HS-27A (cell line): ENCODE measurements around the gene VSTM2B.
"Not testable (repeated sequence)": the region's sequence is repeated elsewhere in the genome, so short reads cannot be mapped to it uniquely, and the experiment has no call there.

Experiments used
- DNase-seq: peaks from one replicate; pipeline ENCODE4 v3.0.0-alpha.2; 2012; ENCODE audit warnings: low read depth, missing footprints

VSTM2B gene

DNA sequence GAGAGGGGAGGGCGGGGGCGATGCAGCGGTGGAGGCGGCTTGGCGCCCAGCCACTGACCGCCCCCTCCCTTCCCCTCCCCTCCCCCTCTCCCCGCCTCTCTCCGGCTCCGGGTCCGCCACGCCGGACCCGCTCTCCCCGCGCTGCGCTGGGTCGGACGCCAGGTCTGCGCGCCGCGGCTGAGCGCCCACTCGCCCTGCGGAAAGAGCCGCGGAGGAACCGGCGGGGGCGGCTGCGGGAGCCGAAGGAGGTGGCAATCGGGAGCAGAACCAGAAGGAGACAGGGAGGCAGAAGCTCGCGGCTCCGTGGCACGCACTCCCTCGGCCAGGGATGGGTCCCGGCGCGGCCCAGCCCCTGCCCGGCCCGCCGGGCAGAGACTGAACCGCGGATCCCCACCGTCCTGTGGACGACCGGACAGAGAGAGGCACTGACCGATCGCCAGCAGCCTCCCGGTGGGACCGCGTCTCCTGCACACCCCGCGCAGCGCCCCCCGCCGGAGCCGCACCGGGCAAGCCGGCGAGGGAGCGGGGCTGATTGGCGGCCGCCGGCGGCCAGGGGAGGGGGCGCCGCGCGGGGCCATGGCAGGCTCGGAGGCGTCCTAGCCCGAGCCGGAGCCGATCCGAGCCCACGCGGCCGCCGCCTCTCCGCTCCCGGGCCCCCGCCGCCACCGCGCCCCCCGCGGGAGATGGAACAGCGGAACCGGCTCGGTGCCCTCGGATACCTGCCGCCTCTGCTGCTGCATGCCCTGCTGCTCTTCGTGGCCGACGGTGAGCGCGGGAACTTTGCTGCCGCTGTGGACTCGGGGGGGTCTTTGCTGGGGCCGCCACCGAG, at the start of gene VSTM2B:
Gene VSTM2B, plus strand, starts transcription at position 94 of the 829 bp plus-strand sequence. Its CDS starts 590 bp downstream, at position 684.
- DNase-seq = no peak

DNA sequence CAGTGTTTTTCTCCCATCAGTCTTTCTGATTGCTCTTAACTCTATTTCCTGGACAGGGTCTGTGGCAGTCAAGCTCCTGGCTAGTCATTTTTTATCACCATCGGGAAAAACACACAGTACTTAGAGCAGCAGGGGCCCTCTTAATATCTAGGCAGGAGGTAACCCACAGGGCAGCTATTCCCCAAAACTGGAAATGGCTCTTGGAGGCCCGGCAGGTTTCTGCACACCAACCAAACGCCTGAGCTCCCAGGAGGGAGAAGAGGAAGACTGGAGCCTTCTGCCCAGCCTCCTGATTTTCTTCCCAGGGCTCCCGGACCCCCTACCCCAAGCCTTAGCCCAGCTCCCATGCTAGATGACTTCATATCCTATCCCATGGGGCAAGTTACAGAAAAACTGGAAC, 49.3 kb upstream of the VSTM2B start:
- no peak for DNase-seq

DNA sequence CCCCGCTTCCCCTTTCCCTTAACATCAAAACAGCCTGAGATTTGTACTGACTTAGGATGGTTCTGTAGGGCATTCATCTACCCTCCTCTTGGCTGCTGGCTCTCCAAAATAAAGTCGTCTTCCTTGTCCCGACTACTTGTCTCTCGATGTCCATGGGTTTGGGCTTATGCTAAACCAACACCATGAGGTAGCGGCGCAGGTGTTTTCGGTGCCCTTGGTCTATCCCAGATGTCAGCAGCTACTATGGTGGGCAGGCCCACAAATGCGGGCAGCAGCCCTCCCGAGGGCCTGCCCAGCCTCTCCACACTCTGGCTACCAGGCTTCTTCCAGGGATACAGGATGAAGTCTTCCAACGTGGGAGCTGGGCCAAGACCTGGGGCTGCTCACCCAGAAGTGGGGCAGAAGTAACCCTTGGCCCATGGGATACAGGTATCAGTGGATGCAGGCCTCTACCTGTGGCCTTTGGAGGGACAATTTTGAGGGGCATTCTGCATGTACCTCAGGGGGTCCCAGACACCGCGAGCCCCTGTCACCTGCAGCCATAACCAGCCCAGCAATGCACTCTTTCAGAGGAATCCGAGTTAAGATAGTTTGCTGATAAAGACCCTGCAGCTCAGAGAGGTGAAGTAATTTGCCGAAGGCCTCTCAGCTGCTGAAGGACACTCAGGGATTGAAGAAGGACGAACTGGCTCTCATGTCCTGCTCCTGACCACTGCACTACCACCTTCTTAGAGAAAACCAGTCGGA, 47.8 kb upstream of the VSTM2B start:
- DNase-seq = no peak

DNA sequence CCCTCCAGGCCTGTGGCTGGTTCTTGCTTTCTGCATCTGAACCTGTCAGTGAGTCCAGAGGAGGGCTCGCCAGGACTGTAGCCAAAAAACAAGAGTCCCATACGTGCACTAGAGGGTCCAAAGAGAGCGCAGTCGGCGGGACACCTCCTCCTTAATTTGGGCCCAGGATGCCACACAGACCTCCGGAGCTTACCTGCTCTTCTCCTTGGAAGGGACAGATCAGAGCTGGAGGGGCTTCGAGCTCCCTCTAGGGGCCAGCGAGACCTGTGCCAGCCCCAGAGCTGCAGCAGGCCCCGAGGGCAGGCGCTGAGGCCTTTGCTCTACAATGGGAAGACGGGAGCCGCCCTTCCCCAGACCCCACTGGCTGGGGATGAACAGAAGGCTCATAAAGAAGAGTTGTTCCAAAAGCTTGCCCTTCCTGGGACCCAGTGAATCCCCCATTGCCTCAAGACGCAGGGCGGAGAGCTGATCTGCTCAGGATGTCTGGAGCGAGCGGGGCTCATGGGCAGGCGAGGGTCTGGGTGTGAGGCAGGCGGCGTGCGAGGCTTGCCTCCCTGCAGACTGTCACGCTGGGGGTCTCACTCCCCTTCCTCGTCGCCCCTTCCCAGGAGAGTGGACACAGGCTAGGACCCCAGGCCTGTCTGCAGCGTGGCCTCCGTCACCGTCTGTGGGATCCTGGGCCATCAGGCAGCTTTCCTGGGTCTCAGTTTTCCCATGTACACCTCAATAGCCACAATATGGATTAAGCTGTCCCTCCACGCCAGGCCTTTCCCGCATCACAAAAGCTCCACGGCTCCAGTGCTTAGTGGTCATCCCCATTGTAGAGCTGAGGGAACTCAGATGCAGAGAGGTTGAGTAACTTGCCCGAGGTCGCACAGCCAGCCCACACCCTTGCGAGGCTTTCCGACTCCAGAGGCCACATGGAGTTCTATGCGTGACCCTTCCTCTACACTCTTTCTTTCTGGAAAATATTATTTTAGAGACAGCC, 46.9 kb upstream of the VSTM2B start:
- DNase-seq = no peak

DNA sequence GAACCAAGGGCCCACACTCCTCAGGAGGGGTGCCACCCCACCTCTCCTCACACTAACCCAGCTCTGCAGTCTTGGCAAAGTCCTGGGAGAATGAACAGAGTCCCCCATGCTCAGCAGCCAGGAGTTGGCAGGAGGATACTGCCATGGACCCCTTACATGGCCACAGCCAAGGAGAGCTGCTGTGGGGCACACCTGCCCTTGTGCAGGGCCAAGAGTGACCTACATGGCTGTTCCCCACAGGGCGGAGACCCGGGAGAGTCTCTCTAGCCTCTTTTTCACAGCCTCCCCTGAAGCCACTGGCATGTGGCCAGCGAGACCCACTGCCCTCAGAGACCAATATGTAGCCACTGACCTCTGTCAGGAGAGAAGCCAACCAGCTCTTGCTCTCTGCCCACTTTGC, 45.9 kb upstream of the VSTM2B start:
- DNase-seq = no peak

DNA sequence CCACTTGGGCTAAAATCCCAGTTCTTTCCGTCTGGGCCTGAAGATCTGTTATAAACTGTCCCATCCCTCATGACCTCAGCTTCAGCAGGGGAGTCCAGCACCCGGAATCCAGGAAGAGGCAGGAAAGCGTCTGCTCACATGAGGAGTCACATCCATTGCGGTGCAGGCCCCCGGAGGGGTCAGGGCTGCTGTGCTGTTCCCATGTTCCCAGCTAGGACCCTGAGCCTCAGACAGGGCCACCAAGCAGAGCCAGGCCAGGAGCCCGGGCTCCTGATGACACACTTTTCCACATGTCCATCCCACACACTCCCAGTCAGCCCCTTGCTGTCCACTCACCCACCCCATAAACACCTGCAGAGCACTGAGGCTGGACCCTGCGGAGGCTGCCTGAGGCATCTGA, 45.3 kb upstream of the VSTM2B start:
- no peak for DNase-seq

DNA sequence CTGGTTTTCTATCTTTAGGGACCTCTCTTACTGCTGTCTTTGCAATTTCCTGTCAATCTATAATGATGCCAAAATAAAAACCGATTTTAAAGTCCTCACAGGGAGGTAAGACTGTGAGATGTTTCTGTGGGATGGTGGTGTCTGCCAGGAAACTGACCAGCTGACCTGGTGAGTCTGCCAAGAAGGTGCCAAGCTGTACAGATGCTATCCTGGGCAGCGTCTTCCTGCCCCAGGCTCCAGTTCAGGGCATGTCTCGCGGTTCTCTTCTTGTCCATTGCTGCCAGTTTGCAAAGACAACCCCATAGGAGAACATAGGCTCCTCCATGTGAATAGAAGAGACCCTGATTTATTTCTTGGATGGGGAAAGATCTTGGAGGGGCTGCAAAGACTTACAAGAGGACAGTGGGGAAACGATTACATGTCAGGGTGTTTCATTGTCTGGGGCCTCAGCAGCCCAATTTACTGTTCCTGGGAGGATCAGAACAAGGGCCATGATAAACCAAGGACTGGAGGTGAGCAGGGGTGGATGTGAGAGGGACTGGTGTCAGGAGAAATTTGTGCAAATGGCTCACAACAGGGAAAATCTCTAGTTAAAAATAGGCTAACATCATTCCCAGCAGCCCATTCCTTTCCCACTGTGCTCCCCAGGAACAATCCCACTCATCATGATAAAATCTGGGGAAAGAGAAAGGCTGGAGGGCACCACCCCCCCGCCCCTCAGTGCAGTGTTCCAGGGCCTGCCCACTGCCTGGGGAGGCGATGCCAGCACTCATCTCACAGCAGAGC, 42.7 kb upstream of the VSTM2B start:
- no peak for DNase-seq

DNA sequence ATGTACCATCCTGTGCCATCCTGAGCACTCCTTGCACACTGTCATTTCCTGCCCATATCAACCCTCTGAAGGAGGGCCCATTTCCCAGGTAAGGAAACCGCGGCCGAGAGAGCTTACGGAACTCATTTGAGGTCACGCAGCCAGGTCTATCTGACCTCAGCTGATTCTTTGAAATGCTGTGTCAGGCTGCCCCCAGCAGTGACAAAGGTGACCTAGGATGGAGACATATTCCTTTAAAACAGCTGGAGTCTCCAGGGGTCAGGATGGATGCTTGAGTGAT, 42.2 kb upstream of the VSTM2B start:
- no peak for DNase-seq

DNA sequence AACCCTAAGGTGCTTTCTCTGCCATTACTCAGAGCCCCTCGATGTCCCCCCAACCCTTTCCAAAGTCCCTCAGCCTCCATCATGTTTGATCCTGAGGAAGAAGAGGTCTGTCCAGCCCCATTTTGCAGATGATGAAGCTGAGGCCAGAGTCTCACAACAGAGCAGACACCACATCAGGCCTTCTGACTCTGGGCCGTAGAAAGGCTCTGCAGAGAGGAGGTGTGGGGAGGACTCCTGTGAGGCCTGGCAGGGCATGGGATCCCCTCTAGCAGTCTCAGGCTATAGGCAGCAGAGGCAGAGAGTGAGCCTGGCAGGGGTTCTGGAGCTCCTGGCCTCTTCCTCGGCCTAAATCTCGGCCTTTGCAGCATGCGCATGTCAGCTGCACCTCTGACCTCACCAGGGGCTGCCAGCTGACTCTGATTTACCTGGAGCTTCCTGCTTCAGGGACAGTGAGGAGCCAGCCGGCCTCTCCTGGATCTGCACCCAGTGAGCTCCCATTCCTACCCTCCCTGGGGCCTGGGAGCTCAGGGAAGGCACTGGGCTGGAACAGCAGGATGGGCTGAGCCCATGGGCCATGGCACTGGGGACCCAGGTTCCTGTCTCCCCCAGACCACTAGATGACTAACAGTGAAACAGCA, 41.7 kb upstream of the VSTM2B start:
- DNase-seq = no peak

DNA sequence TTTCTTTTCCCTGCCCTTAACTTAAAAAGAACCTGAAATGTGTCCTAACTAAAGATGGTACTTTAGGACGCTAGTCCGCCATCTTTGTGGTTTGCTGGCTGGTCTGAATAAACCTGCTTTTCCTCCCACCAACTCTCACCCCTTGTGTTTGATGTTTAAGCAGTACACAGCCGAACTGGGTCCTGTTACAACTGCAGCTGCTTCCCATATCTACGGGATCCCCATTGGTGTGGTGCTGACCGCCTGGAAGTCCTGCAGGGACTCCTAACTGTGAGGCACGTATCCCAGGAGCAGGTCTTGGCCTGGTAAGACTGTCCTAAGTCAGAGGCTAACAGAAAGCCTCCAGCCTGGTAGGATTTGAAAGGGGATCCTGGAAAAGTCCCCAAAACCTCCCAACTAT, 40.9 kb upstream of the VSTM2B start:
- DNase-seq = no peak

DNA sequence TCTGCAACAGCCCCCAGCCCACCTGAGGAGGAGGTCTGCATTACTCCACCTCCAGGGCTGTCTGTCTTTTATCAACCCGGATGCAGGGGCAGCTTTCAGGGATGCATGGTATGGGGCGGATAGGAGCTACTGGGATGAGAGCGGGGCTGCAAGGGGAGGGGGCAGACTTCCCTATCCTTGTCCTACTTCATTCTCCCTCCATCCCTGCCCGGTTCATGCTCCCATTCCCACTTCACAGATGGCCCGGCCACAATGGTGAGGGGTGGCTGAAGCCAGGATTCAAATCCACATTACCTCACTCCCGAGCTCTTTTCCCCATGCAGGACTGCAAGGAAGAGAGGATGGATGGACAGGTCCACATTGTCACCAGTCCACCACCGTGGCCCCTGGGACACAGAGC, 40.5 kb upstream of the VSTM2B start:
- DNase-seq = no peak

DNA sequence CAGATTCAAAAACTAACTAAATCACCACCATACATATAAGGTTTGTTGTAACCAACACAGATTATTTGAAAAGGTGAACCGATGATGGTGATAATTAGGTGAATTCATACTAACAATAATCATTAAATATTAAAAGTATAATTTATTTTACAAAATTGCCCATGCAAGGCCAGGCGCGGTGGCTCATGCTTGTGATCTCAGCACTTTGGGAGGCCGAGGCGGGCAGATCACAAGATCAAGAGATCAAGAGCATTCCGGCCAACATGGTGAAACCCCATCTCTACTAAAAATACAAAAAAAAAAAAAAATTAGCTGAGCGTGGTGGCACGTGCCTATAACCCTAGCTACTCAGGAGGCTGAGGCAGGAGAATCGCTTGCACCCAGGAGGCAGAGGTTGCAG, 38.8 kb upstream of the VSTM2B start:
- not testable (repeated sequence) for DNase-seq

DNA sequence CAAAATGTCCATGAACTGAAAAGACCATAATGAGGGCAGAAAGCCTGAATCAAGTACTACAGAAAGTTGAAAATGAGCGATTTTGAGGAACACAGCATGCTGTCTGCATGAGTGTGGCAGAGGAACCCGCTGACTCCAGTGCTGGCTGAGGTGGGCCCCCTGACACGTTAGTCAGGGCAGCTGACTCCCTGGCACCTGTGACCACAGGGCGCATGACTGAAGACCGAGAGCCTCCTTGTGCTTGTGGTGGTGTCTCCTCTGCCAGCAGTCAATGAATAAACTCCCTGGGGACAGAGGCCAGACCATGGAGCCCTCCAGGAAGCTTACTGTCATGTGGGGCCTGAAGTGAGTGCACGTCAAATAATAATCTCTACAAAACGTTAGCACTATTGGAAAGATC, 38.4 kb upstream of the VSTM2B start:
- no peak for DNase-seq

DNA sequence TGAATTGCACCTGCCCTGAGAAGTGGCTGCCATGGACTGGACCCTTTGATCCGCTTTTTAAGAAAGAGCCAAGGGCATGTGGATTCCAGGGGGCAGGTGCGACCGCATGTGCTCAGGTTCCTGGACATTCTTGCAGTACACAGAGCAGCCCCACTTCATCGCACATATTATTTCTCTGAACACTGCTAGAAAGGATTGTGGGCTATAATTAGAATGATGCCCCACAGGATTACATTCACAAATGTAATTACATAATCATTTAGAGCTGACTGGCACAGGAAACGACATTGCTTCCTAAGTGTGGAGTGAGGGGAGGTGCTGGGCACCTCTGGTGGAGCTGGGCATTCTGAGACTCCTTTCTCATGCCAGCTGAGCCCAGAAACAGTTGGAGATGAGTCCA, 37.5 kb upstream of the VSTM2B start:
- no peak for DNase-seq

DNA sequence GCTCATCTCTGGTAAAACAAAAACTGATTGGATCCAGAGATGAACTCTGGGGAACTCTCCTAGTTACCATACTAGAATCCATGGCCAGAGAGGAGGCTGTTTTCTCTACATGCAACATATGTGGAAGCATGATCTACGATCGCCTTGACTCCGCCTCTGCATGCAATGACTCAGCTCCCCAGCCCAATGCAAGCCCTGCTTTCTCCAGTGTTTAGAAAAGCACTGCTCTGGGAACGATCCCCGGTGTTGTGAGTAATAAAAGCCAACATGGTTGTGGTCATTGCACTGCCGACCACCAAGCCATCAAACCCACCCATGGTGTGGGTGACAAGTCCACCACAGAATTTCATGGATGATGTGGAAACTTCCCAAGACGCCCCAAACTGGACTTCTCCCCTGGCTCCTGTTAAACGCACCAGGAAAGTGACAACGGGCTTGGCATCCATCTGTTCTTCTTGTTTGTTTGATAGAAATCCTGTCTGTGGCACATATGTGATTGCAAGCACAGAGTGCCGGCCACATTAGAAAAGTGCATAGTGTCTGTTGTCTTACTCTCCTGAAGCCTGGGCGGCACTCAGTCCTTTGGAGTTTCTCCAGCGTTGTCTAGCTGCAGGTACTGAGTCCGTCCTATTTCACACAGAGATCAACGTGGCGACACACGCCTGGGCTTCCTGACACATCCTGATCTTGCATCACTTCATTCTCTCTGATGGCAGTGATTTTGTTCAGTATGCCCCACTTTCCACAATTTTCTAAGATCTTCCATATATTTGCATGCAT, 36.4 kb upstream of the VSTM2B start:
- DNase-seq = no peak

DNA sequence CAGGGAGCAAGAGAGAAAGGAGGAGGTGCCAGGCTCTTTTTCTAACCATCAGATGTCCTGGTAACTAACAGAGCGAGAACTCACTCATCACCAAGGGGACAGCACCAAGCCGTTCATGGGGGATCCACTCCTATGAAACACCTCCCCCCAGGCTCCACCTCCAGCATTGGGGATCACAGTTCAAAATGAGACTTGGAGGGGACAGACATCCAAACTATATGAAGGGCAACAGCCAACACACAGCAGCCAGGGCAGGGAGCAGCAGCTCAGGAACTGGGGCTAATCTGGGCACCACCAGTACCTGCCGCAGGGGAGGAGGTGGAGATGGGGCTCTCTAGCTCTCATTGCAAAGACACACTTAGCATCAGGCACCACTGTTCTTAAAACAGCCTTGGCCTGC, 34.3 kb upstream of the VSTM2B start:
- DNase-seq = no peak

DNA sequence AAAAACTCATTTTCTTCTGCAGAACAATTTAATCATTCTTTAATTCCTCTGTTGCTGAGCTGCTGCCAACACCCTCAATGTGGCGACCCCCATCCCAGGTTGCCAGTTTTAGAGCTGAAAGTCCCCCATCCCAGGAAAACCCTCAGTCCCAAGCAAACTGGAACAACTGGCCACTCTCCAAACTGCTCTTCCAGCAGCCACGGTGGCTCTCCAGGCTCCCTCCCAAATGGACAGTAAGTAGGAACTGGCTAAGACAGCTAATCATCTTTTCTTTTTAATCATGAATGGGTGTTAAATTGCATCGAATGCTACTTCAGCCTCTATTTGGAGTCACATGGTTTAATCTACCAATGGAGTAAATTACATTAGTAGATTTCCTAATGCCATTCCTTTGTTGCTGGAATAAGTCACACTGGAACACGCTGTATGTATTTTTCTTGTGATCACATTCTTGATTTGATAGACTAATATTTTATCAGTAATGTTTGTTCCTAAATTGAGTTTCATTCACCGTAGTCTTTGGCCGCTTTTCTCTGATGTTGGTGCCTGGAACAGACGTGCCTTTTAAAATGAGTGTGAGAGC, 33.7 kb upstream of the VSTM2B start:
- no peak for DNase-seq

DNA sequence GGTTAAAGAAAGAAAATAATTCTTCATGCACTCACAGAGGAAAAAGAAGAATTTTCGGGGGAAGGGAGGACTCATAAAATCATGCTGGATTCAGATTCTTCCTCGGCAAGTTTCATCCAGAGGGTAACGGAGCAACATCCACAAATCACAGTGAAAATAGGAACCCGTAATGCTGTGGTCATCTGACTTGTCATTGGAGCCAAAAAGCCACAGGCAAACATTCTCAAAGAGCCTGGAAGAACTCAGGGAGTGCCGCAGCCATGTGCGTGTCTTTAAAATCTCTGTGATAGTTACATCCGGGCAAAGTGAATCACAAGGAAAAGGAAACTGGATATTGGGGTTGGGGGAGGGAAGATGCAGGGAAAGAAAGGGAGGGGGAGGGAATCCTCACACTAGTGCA, 33.0 kb upstream of the VSTM2B start:
- no peak for DNase-seq

DNA sequence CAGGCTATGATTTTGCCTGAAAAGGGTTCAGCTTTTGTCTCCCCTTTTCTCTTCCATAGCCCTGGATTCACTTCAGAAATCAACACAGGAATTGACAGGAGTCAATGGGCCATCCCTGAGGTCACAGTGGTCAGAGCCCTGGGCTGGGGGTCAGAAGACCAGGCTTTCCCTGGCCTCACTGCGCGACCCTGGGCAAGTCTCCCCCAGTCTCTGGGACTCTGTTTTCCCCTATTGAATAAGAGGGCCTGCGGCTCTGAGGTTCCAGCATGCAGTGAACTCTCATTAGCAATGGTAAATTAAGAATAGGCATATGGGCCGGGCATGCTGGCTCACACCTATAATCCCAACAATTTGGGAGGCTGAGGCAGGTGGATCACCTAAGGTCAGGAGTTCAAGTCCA, 30.7 kb upstream of the VSTM2B start:
- no peak for DNase-seq

DNA sequence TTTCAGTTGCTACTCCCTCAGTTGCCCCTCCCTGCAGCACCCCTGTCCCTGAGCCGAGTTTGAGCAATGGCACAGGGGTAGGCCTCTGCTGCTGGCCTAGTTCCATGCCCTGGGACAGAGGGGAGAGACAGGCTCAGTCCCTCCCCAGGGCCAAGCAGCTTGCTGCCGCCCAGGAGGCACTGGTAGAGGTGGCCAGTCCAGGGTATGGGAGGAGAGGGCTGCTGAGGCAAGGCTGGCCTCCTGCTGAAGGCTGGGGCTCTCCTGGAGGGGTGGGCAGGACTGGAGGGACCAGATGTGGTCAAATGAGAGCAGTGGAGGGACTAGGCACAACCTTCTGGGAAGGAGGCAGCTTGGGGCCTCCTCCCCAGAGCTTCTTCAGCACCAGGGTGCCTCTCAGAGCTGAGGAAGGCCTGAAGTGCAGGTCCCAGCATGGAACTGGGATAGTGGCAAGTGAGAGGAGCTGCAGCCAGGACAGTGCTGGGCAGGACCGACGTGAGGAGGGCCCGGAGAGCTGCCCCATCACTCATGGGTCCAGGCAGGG, 29.8 kb upstream of the VSTM2B start:
- DNase-seq = no peak
